Smooth muscle cell of the brain vasculature (primary cell): Measurements from ENCODE around the gene TH.
"Not testable (repeated sequence)": the region's sequence is repeated elsewhere in the genome, so short reads cannot be mapped to it uniquely, and the experiment has no call there.

Experiments
- DNase-seq: peaks from one replicate; pipeline ENCODE4 v3.0.0-alpha.2; 2012; ENCODE audit warnings: low read depth, low spot score

Gene TH

DNA sequence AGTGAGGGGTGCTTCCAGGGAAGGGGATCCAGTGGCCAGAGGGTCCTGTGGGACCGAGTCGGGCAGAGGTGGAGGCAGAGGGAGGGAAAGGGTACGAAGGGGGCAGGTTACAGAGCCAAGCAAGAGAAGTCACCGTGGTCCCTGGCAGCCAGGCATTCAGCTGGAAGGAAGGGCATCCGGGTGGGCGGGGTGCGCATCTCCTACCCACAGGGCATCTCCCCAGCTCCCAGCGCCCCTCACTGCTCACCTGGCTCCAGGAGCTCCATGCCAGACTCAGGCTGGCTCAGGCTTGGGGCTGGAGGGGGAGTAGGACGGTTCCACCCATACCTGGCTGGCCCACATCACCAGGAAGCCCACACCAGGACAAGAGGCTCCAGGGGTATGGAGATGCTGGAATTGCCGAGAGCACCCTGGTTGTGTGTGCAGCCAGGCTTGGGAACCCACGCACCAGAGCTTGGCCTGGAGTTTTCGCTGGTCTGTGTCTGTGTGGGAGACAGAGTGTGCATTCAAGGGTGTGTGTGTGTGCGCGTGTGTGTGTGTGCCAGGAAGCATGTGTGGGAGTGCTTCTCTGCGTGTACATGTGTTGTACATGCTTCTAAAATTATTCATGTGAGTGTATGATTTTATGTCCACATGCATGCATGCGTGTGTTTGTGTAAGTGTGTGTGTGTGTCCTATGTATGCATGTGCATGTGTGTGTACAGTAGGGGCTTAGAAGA lies 6.6 kb upstream of the TH start:
- not testable (repeated sequence) for DNase-seq

DNA sequence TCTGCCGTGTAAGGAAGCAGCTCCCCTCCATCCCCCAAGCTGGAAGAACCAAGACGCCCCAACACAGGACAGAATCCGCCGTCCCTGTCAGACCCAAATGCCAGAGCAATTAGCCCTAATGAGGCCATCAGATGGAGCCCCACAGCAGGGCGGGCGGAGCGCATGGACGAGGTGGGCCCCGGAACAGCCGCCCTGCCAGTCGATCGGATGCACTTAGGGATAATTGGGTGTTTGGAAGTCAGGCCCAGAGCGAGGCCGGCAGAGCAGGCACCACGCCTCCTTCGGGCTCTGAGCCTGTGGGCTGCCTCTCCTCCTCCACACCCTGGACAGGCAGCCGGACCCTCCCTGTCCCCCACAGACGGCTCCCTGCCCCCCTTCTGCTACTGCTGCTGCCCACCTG lies 5.5 kb upstream of the TH start:
- DNase-seq = no peak

DNA sequence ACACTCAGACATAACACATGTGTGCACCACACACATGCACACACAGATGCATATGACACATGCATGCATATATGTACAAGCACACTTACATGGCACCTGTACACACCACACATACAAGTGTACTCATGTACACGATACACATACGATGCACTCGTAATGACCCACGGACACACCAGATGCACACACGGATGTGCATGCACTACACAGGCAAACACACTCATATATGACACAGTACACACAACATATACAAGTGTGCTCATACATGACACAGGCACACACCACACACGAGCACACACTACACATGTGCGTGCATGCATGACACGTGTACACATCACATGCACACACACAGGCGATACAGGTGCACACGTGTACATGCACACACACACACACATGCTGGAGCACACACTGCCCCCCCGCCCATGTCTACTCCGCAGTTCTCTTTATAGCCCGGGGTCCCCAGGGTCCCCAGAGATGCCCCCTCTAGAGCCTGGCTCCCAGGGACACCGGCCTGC lies 4.8 kb upstream of the TH start:
- no peak for DNase-seq

DNA sequence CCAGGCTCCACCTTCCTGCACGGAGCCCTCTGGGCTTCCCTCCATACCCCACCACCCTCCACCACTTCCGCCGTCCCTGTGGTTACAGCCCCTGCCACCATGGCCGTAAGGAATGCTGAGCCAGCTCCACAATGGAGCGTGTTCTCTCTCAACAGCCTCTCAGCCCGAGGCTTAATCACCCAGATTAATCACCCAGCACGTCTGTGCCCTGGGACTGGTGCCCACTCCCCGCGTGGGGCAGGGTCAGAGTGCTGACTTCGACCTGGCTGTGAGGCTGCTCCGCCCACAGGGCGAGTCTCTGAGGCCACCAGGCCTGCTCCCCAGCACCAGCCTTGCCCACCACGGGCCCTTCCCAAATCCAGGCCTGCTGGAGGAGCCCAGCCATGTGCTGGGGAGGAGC lies 4.0 kb upstream of the TH start:
- no peak for DNase-seq

DNA sequence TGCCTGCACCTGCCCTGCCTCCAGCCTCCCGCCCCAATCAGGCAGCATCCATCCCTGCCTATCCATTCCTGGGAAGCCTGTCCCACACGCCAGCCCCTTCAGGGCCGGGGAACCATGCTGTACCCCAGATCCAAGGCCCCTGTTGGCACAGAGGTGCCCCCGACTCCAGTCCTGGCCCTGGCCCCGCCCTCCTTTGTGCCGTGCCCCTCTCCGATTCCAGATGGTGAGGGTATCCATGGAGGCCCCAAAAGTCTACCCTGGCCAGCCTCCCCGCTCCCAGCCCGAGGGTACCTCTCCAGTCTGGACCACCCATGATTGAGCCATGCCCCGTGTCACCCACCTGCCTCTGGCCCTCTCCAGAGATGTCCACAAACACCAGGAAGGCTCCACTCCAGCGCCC lies 2.7 kb upstream of the TH start:
- no peak for DNase-seq

DNA sequence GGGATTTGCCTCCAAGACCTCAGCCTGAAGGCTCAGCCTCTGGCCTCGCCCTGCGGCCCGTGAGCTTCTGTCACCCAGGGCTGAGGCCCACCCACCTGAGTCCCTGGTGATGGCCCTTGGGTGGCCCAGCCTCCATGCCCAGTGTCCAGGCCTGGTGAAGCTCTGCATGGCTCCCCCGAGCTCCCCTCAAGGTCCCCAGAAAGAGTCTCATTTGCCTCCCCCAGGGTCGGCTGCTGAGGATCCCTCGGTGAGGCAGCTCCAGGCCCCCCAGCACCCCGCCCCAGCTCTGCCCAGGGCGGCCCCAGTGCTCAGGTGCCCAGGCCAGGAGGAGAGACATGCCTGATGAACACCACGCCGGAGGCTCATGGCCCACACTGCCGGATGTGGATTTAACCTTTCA lies 2.1 kb upstream of the TH start:
- DNase-seq = no peak

DNA sequence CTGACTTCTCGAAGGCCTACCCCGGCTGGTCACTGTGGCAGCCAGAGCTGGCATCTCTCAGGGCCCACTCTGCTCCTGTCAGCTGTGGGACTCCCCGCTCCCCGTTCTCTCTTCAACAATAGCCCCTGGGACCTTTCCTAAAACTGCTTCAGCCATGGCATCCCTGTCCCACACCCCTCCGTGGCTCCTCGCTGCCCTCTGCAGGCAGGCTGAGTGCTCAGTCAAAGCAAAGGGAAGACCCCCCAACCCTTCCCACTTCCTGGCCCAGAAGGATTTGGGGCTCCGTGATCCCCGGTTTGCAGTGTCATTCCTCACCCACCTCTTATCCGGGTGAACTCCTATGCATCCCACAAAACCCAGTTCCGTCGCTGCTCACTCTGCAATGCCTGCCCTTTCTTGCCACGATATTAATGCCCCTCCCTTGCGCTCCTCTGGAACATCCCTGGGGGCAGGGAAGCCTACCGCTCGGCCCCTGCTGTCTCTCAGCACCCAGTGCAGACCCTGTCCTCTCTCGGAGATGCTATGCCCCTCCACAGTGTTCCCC lies 1.6 kb upstream of the TH start:
- no peak for DNase-seq

DNA sequence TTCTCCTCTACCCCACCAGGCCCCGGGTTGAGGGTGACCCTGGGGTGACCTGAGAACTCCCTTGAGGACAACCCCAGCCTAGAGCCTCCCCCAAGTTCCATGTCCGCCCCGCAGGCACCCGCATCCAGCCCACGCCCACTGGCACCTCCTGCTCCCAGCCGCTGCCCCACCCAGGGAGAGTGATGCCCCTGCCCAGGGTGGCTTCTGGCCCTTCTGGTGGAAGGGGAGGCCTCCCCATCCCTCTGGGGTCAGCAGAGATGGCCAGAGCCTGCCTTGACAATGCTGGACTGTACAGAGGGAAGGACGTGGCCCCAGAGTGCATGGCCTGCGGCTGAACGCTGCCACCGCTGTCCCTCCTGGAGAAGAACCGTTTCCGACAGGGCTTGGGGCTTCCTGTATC lies 1.1 kb upstream of the TH start:
- no peak for DNase-seq

DNA sequence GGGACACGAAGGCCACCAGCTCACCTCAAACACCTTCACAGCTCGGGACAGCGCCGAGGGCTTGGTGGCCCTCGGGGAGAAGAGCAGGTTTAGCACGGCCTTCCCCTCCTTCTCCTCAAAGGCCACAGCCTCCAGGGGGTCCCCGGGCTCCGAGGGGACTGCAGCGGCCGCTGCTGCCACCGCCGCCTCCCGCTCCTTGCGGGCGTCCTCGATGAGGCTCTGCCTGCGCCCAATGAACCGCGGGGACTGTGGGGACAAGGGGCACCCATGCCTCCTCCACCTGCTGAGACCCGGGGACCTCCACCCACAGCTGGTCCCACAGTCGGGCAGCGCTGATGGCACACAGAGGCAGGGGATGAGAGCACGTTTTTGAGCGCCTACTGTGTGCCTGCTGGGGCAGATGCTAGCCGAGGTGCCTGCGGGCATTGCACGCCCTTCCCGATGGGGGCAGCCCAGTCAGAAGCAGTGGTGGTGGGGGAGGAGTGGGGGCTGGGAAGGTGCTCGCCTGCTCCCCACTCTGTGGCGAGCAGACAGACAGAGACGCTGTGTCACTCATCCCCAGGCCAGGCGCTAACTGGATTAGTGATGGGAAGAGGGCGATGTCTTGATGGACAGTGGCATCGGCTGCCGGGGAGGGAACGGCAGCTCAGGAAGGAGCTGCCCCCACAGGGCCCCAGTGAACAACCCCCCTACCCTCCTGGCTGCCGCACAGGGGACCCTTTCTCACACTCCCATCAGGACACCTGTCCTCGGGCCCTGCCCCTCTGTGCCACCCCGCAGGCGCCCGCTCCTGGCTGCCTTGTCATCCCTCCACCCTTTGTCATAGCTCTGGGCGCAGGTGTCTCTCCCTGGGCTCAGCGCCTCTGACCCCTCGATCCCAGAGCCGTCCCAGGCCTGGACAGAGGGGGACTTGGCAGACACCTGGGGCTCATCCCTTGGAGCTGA lies 1.7 kb downstream of the TH start:
- no peak for DNase-seq

DNA sequence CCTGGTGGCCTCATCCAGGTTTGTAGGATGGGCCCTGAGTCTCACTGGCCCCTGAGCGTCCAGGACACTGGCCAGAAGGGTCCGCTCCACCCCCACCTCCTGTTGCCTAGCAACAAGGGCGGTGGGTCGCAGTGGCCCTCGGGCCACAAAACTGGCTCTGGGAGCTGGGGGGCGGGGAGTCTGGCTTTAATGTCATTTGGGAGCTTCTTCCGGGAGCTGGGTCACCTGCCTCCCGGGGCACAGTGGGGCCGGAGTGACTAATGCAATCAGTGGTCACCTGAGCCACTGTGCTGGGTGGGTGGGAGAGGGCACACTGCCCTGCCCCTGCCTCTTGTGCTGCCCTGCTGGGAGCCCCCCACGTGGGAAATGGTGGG lies 2.6 kb downstream of the TH start:
- no peak for DNase-seq

DNA sequence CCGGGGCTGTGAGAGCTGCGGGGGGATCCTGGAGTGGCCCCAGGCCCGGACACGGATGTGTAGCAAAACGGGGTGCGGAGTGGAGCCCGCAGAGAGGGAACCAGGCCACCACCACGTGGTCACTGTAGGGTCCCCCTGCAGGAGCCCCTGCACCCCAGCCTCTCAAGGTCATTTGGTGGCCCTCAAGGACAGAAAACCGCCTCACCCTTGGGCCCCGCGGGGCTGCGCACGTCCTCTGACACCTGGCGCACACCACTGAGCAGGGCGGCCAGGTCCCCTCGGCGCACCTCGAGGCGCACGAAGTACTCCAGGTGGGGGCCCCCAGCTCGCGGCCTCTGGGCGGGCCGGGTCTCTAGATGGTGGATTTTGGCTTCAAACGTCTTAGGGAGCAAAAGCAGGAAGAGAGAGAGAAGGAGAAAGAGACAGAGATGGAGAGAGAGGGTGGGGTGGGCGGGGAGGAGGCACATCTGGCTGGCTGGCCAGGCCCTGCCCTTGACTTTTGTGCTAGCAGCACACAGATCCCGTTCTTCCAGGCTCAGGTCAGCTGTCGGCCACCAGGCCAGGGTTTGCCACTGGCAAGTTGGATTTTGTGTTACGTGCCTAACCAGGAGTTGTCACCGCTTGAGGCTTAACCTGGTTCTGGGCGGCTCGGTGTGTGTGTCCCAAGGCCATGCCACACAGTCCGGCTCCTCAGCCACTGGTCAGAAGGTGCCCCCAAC lies 3.2 kb downstream of the TH start:
- no peak for DNase-seq

DNA sequence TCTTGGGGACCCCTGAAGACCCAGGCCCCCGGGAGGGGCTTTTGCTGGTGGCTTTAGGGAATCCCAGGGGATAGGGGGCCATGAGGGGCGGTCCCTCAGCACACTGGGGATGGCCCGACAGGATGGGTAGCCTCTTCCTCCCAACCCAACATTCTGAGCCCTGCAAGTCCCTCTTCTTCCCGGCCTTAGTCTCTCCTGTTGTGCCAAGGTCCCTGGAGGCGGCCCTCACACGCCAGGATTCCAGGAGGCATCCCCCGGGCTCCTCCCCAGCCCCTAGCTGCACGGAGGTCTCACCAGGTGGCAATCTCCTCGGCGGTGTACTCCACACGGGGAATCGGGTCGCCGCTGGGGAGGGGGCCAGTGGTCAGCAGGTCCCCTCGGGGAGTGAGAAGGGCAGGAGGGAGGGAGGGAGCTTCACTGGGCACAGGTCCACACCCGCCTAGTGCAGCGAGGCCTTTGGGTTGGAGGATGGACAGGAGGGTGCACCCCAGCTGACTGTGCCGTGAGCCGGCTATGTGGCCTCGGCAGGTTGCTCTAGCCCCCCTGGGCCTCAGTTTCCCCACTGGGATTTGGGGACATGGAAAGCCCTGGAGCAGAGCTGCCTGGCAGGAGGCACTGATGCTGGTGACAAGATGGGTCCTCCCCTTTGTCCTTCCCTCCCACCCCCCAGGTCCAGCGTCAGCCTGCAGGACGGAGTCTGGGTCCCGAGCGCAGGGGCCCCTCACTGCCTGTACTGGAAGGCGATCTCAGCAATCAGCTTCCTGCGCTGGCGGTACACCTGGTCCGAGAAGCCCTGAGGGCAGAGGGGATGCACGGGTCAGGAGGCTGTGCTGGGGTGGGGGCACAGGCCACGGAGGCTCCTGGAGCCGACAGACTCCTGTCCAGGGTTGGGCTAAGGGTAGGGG lies 4.2 kb downstream of the TH start:
- no peak for DNase-seq

DNA sequence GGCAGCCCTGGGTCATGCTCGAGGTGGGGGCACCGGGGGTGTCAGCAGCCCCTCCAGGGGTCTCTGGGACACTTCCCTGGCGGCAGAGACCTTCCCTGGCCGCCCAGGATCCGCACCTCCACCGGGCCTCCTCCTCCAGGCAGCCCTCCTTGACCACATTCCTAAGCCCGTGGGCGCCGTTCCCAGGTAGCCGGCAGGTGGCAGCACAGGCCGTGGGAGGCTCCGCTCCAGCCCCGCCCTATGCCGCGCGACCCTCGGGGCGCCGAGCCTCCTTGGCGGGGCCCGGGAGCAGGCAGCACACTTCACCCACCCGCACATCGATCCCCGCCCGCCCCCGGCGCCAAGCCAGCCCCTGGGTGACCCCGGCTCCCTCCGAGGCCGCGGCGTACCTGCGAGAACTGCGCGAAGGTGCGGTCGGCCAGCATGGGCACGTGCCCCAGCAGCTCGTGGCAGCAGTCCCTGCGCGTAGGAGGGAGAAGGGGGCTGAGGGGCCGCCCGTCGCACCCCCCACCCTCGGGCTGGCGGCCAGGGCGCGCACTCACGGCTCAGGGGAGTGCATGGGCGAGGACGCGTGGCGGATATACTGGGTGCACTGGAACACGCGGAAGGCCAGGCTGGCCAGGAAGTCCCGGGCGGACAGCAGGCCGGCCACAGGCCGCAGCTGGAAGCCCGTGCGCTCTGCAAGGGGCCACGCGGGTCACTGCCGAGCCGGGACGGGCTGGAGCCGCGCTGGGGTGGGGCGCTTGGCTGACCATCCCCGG lies 5.3 kb downstream of the TH start:
- no peak for DNase-seq

DNA sequence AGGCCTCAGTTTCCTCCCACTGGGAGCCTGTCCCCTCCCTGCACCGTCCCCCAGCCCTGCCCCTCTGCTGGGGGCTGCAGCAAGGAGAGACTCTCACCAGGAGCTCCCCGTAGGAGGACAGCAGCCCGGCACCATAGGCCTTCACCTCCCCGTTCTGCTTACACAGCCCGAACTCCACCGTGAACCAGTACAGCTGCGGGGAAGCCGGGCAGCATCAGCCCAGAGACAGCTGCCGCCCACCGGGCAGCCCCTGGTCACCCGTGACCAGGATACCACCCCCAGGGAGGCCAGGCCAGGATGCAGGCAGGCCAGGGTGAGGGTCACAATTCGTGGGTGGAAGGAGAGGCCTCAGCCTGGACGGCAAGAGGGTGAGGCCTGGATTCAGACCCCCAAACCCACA lies 6.0 kb downstream of the TH start:
- no peak for DNase-seq

DNA sequence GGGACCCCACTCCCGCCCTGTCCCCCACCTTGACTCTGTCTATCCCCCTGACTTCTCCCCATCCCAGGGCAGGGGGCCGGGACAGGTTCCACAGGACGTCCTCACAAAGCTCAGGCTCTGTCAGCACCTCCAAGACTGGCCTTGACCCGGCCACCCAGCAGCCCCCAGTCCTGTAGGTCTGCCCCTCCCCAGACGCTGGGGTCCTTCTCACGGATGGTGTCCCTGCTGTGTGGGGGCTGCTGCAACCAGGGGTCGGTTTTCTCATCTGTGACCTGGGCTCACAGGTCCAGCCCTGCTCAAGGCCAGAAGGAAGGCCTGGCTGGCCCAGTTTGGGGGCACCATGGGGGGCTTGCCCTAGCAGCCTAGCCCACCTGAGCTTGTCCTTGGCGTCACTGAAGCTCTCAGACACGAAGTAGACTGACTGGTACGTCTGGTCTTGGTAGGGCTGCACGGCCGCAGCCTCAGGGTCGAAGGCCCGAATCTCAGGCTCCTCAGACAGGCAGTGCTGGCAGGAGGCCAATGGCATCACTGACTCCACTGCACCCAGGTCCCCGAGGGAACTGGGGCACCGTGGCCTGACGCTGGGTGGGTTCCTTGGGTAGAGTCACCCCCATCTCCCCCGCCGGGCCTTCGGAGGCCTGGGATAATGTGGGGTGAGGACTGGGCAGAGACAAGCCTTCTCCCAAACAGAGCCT lies 6.6 kb downstream of the TH start:
- no peak for DNase-seq

DNA sequence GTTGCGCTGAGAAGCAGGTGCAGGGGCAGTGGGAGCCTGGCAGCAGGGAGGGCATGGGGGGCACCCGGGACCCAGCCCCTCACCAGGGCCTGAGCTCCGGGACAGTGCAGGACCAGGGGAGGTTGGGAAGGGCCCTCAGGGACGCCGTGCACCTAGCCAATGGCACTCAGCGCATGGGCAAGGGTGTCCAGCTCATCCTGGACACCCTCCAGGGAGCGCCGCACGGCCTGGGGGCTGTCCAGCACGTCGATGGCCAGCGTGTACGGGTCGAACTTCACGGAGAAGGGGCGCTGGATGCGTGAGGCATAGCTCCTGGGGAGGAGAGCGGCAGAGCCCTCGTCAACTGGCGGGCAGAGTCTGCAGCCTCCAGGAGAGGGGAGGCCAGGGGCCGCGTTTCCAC lies 7.5 kb downstream of the TH start:
- DNase-seq = no peak

DNA sequence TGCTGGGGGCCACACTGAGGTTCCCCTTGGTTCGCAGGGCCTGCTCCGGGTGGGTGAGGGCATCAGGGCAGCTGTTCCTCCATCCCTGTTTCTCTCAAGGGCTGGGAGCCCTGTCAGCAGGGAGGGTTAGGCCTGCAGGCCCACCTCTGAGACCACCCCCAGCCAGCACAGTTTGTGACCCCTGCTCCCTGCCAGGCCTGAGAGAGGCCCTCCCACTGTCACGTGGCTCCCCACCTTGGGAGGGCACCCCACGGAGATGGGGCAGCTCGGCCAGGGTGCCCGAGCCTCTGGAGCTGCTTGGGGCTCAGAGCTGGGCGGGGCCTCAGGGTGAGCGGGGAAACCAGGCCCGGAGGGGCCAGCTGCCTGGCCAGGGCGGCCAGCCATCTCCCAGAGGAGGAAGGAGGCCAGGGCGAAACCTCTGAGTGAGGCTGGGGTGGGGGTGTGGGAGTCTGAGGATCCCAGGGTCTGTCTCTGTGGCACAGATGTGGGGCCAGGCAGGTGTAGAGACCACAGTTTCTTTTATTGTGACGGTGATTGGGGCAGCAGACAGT lies 8.1 kb downstream of the TH start:
- no peak for DNase-seq

DNA sequence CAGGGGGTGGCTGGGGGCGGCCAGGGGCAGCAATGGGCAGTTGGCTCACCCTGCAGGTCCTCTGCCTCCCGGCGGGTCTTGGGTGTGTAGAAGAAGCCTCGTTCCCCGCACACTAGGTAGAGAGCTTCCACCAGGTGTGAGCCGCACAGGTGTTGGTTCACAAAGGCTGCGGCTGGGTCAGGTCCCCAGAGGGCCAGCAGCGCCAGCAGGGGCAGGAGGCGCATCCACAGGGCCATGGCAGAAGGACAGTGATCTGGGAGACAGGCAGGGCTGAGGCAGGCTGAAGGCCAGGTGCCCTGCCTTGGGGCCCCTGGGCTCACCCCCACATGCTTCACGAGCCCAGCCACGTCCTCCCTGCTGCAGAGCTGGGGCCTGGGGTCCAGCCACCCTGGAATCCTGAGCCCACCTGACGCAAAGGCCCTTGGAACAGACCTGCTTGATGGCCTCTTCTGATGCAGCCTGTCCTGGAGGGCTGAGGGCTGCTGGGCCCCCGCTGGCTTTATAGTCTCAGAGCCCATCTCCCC lies 10.8 kb downstream of the TH start, which contains the start of gene INS:
TSS of gene INS (minus strand) at position 474 of the 524 bp plus-strand sequence. CDS start at position 236, 238 bp downstream.
- no peak for DNase-seq
